NCI-H345 (cell line): ENCODE measurements around the gene CDKN2AIPNL.
A peak's percentile ranks its signal among the peaks of the same experiment; 100 is the strongest.
"Not testable (repeated sequence)": the region's sequence is repeated elsewhere in the genome, so short reads cannot be mapped to it uniquely, and the experiment has no call there.

Source experiments
- DNase-seq: peaks from one replicate; lab custom pipeline; 2025; lab: John Stamatoyannopoulos, UW

Gene CDKN2AIPNL

GRCh38 chr5:134397196-134397595, 14.5 kb downstream of the CDKN2AIPNL start:
- no peak for DNase-seq

- DNase-seq, result no peak
Measured at GRCh38 chr5:134396274-134396673, 15.4 kb downstream of the CDKN2AIPNL start.

- no peak for DNase-seq
Measured at GRCh38 chr5:134394932-134395331, 16.7 kb downstream of the CDKN2AIPNL start.

DNA sequence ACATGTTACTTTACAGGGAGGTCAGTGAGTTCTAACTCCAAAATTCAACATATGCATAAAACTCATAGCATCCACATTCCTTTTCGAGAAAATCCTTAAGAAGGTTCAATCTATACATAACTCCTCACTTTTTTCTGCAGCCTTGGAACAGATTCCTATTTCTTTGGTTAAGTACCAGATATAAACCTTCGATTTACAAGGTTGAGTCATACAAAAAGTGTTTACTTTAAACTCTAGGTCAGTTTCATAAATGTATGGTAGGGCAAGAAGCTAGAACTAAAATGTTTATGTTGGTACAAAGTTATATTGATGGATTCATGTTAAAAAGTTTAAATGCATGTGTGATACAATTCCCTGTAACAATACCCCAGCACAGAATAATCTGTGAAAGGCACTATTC, 19.4 kb downstream of the CDKN2AIPNL start:
- DNase-seq, result no peak

GRCh38 chr5:134387443-134387842, 24.2 kb downstream of the CDKN2AIPNL start:
- no peak for DNase-seq

- no peak for DNase-seq
Measured at GRCh38 chr5:134383980-134384697, 27.5 kb downstream of the CDKN2AIPNL start.

GRCh38 chr5:134382204-134382603, 29.5 kb downstream of the CDKN2AIPNL start:
- DNase-seq, result not testable (repeated sequence)

DNA sequence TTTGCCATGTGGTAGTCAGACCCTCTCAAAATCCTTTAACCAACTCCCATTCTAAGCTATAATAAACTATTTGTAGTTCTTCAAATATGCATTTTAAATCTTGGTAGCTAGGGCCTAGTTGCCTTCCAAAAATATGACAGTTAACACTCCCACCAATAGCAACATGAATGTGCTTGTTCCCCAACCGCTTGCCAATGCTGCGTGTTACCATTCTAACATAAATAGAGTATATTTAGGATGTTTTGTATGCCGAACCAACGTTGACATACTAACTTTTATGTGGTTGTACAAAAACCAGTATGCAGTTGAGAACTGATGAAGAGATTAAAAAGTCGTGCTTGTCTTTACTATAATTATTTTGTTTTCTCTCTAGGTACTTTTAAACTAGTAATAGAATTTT, 31.3 kb downstream of the CDKN2AIPNL start:
- DNase-seq, result no peak

GRCh38 chr5:134374232-134374631, 37.4 kb downstream of the CDKN2AIPNL start:
- DNase-seq, result no peak

DNA sequence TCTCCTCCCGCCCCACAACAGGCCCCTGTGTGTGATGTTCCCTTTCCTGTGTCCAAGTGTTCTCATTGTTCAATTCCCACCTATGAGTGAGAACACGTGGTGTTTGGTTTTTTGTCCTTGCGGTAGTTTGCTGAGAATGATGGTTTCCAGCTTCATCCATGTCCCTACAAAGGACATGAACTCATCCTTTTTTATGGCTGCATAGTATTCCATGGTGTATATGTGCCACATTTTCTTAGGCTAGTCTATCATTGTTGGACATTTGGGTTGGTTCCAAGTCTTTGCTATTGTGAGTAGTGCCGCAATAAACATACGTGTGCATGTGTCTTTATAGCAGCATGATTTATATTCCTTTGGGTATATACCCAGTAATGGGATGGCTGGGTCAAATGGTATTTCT, 38.0 kb downstream of the CDKN2AIPNL start:
- DNase-seq, result not testable (repeated sequence)

- peak; percentile 13 for DNase-seq
Measured at GRCh38 chr5:134371834-134372340, 39.8 kb downstream of the CDKN2AIPNL start.

DNA sequence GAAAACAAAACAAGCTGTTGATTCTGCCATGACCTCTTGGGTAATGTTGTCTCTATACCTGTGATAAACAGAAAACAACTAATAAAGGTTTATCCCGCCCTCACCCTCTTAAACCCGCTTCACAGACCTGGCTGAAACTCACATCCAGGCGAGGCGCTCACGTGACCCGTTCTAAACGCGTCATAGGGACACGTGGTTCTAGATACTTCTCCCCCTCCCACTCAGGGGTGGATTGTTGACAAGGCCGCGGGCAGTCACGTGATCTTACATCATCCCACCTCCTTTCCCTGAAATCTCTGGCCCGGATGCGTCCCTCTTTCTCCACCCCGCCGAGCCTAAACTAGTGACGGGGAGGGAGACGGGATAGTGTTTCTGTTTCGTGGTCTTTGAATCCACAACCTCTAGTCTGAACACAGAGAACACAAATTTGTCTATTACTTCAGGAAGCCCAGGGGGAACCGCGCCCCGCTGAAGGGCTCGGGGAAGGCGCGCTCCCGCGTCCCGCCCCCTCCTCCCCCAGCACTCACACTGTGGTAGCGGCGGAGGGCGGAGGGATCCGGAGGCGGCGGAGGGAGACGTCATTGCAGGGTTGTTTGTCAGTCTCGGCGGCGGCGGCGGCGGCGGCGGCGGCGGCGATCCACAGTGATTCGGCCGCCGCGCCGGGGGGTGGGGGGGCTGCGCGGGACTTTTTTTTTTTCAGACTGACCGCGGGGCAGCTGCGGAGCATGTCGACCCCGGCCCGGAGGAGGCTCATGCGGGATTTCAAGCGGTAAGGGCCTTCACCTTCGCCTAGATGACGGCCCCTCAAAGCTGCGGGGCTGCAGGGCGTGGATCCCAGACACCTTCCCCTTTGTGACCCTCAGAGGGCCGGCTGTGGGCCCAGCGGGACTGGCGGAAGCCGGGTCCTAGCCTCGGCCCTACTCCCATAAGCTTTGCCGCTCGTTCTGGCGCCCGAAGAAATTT, 40.5 kb downstream of the CDKN2AIPNL start, which contains the start of gene UBE2B:
Gene UBE2B, plus strand, starts transcription at position 699 of the 963 bp plus-strand sequence. Its CDS starts 27 bp downstream, at position 726.
- peak; percentile 97 for DNase-seq

DNA sequence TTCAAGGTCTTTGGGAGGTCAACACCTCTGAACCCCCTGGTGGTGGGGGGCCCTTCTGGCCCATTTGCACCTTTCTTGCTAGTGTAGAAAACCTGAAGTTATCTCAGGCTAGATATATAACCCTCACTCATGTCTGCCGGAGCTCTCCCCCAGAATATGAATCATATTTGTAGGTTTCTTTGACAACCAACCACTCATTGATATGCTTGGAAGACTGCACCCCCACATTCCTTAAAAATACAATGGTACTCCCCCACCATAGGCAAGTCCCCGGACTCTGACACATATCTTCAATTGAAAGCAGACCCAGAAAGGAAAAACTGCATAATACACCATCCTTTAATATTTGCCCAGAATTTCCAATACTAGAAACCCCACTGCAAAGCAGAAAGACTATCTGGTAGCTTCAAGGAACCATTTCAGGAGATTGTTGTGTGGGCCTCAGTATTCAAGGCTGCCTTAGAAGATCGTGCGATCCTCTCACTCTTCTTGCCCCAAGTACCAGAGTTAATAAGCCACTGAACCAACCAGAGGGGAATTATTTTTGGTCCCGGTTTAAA, 41.3 kb downstream of the CDKN2AIPNL start:
- no peak for DNase-seq

DNA sequence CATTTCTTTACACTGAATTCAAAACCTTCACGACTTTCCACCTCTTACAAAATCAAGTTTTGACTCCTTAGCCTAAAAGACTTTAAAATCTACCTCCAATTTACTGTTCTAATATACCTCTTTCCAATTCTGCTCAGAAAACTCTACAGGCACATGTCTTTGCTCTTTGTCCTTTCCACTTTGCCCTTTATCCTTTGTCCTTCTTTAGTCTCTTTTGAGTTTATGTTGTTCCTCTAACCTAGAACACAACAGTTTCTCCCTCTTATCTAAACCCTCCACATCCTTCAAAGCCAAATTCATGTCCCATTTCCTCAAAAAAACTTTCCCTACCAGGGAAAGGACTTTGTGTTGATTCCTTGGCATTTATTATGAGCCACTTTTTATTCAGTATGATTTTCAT, 46.1 kb downstream of the CDKN2AIPNL start:
- no peak for DNase-seq

- no peak for DNase-seq
Measured at GRCh38 chr5:134355681-134356080, 56.0 kb downstream of the CDKN2AIPNL start.
